ENCODE measurements around the gene IGFBPL1.
"Not testable (repeated sequence)": the region's sequence is repeated elsewhere in the genome, so short reads cannot be mapped to it uniquely, and the experiment has no call there.

IGFBPL1 gene

GRCh38 chr9:38428062-38428461, 3.8 kb upstream of the IGFBPL1 start:
- DNase-seq, result no peak

GRCh38 chr9:38424918-38425317, 664 bp upstream of the IGFBPL1 start:
- DNase-seq, result no peak

- no peak for DNase-seq
Observed at GRCh38 chr9:38423273-38423972, 831 bp downstream of the IGFBPL1 start.

- DNase-seq, result no peak
Observed at GRCh38 chr9:38422555-38423260, 1.5 kb downstream of the IGFBPL1 start.

GRCh38 chr9:38421498-38422211, 2.6 kb downstream of the IGFBPL1 start:
- DNase-seq, result no peak

- no peak for DNase-seq
Observed at GRCh38 chr9:38419181-38419580, 5.1 kb downstream of the IGFBPL1 start.

GRCh38 chr9:38418366-38418765, 5.9 kb downstream of the IGFBPL1 start:
- no peak for DNase-seq

GRCh38 chr9:38417003-38417945, 7.0 kb downstream of the IGFBPL1 start:
- DNase-seq, result no peak

GRCh38 chr9:38416461-38416860, 7.8 kb downstream of the IGFBPL1 start:
- no peak for DNase-seq

GRCh38 chr9:38415856-38416255, 8.4 kb downstream of the IGFBPL1 start:
- DNase-seq, result no peak

- DNase-seq, result no peak
Observed at GRCh38 chr9:38414040-38414723, 10.1 kb downstream of the IGFBPL1 start.

- DNase-seq, result no peak
Observed at GRCh38 chr9:38413283-38413682, 11.0 kb downstream of the IGFBPL1 start.

GRCh38 chr9:38412751-38413150, 11.5 kb downstream of the IGFBPL1 start:
- no peak for DNase-seq

- no peak for DNase-seq
Observed at GRCh38 chr9:38408719-38409118, 15.5 kb downstream of the IGFBPL1 start.

- DNase-seq, result no peak
Observed at GRCh38 chr9:38406476-38407186, 17.6 kb downstream of the IGFBPL1 start.

GRCh38 chr9:38405785-38406184, 18.5 kb downstream of the IGFBPL1 start:
- no peak for DNase-seq

- DNase-seq, result no peak
Observed at GRCh38 chr9:38404314-38404713, 19.9 kb downstream of the IGFBPL1 start.

GRCh38 chr9:38401994-38402393, 22.3 kb downstream of the IGFBPL1 start:
- no peak for DNase-seq

GRCh38 chr9:38399191-38399590, 25.1 kb downstream of the IGFBPL1 start:
- not testable (repeated sequence) for DNase-seq

- DNase-seq, result no peak
Observed at GRCh38 chr9:38396371-38396671, 27.9 kb downstream of the IGFBPL1 start.

- no peak for DNase-seq
Observed at GRCh38 chr9:38395653-38396370, 28.4 kb downstream of the IGFBPL1 start.
